SK-N-SH treated with all-trans-retinoic acid at 6 μM for 48 hours (cell line): ENCODE data around the gene SLC66A1.
A peak's percentile ranks its signal among the peaks of the same experiment; 100 is the strongest.

ENCODE experiments used
- ATAC-seq: fragments of 200-7000 bp; cut with Tn5 transposase; 3 replicates; pipeline ENCODE4 v1.9.1; 2020; ENCODE audit warnings: mild to moderate bottlenecking, moderate library complexity
- BACH2 ChIP-seq: fragments of 250-450 bp; sonication (Bioruptor Pico); IDR thresholded peaks from 2 replicates; pipeline ENCODE4 v1.9.0; 2021; ENCODE audit warnings: mild to moderate bottlenecking, borderline replicate concordance
- CSDC2 ChIP-seq: fragments of 250-450 bp; sonication (Bioruptor Pico); IDR thresholded peaks from 2 replicates; pipeline ENCODE4 v1.5.0; 2020; ENCODE audit warnings: mild to moderate bottlenecking, moderate library complexity
- GLIS3 ChIP-seq: fragments of 250-450 bp; sonication (Bioruptor Pico); IDR thresholded peaks from 2 replicates; pipeline ENCODE4 v1.5.0; 2020; ENCODE audit warnings: mild to moderate bottlenecking, moderate library complexity
- ISL1 ChIP-seq: fragments of 250-450 bp; sonication (Bioruptor Pico); IDR thresholded peaks from 2 replicates; pipeline ENCODE4 v2.1.2; 2022; ENCODE audit warnings: mild to moderate bottlenecking, moderate library complexity
- OSR1 ChIP-seq: fragments of 250-450 bp; sonication (Bioruptor Pico); IDR thresholded peaks from 2 replicates; pipeline ENCODE4 v1.8.0; 2022; ENCODE audit warnings: moderate library complexity, mild to moderate bottlenecking, inconsistent platforms
- PATZ1 ChIP-seq: fragments of 250-450 bp; sonication (Bioruptor Pico); IDR thresholded peaks from 2 replicates; pipeline ENCODE4 v1.8.0; 2020; ENCODE audit warnings: mild to moderate bottlenecking, moderate library complexity, borderline replicate concordance
- POU6F1 ChIP-seq: fragments of 250-450 bp; sonication (Bioruptor Pico); IDR thresholded peaks from 2 replicates; pipeline ENCODE4 v1.8.0; 2021; ENCODE audit warnings: low read depth, mild to moderate bottlenecking, moderate library complexity, borderline replicate concordance
- RARB ChIP-seq: fragments of 250-450 bp; sonication (Bioruptor Pico); IDR thresholded peaks from 2 replicates; pipeline ENCODE4 v1.8.0; 2021; ENCODE audit warnings: mild to moderate bottlenecking, moderate library complexity
- TCF4 ChIP-seq: fragments of 250-450 bp; sonication (Bioruptor Pico); IDR thresholded peaks from 2 replicates; pipeline ENCODE4 v1.8.0; 2021; ENCODE audit warnings: mild to moderate bottlenecking, moderate library complexity, borderline replicate concordance
- ZFP3 ChIP-seq: fragments of 250-450 bp; sonication (Bioruptor Pico); IDR thresholded peaks from 2 replicates; pipeline ENCODE4 v1.5.0; 2020; ENCODE audit warnings: mild to moderate bottlenecking, moderate library complexity
- ZNF70 ChIP-seq: fragments of 450-650 bp; formaldehyde crosslinking; IDR thresholded peaks from 2 replicates; pipeline ENCODE4 v1.5.0; 2020; ENCODE audit warnings: mild to moderate bottlenecking, moderate library complexity
- TF ChIP-seq, protein P1 (sequence below): fragments of 250-450 bp; sonication (Bioruptor Pico); IDR thresholded peaks from 2 replicates; pipeline ENCODE4 v1.5.1; 2020; ENCODE audit warnings: low read depth, mild to moderate bottlenecking, moderate library complexity
- TF ChIP-seq, protein P2 (sequence below): fragments of 250-450 bp; sonication (Bioruptor Pico); IDR thresholded peaks from 2 replicates; pipeline ENCODE4 v1.5.1; 2021; ENCODE audit warnings: mild to moderate bottlenecking, moderate library complexity

The SLC66A1 gene

GRCh38 chr1:19308509-19308907 lies 3.6 kb upstream of the SLC66A1 start (continued):
- TF ChIP-seq, protein P1, sequence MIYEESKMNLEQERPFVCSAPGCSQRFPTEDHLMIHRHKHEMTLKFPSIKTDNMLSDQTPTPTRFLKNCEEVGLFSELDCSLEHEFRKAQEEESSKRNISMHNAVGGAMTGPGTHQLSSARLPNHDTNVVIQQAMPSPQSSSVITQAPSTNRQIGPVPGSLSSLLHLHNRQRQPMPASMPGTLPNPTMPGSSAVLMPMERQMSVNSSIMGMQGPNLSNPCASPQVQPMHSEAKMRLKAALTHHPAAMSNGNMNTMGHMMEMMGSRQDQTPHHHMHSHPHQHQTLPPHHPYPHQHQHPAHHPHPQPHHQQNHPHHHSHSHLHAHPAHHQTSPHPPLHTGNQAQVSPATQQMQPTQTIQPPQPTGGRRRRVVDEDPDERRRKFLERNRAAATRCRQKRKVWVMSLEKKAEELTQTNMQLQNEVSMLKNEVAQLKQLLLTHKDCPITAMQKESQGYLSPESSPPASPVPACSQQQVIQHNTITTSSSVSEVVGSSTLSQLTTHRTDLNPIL (CRISPR knock-in tag): no peak
- TF ChIP-seq PATZ1 (CRISPR knock-in tag): no peak

- ATAC-seq: no peak
- TF ChIP-seq ISL1 (CRISPR knock-in tag) (no peak), ZNF70 (CRISPR knock-in tag) (no peak)
- TF ChIP-seq, protein P1 (CRISPR knock-in tag): no peak
These were observed 2.9 kb upstream of the SLC66A1 start for GRCh38 chr1:19309123-19309813.

DNA sequence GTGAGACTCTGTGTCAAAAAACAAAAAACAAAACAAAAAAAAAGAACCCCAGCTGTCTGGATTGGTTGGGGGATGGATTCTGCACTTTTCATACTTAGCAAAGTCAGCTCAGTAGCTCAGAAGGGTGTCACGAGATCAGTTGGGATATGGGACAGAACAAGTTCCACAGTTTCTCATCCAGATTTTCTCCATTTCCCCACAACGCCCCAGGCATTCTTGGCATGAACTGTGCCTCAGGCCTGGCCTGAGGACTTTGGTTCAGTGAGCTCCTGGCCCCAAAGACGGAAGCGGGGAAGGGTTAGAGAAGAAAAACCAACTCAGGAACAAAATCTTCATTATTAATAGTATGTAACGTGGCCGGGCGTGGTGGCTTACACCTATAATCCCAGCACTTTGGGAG lies 2.1 kb upstream of the SLC66A1 start:
- TF ChIP-seq RARB (CRISPR knock-in tag) (no peak), ZFP3 (CRISPR knock-in tag) (no peak), BACH2 (CRISPR knock-in tag) (no peak), OSR1 (CRISPR knock-in tag) (no peak), POU6F1 (CRISPR knock-in tag) (no peak)
- TF ChIP-seq, protein P1 (CRISPR knock-in tag): no peak
- TF ChIP-seq, protein P2, sequence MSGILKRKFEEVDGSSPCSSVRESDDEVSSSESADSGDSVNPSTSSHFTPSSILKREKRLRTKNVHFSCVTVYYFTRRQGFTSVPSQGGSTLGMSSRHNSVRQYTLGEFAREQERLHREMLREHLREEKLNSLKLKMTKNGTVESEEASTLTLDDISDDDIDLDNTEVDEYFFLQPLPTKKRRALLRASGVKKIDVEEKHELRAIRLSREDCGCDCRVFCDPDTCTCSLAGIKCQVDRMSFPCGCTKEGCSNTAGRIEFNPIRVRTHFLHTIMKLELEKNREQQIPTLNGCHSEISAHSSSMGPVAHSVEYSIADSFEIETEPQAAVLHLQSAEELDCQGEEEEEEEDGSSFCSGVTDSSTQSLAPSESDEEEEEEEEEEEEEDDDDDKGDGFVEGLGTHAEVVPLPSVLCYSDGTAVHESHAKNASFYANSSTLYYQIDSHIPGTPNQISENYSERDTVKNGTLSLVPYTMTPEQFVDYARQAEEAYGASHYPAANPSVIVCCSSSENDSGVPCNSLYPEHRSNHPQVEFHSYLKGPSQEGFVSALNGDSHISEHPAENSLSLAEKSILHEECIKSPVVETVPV (CRISPR knock-in tag): no peak
- TF ChIP-seq, all 23 proteins: peak for 0
- ATAC-seq: no peak

DNA sequence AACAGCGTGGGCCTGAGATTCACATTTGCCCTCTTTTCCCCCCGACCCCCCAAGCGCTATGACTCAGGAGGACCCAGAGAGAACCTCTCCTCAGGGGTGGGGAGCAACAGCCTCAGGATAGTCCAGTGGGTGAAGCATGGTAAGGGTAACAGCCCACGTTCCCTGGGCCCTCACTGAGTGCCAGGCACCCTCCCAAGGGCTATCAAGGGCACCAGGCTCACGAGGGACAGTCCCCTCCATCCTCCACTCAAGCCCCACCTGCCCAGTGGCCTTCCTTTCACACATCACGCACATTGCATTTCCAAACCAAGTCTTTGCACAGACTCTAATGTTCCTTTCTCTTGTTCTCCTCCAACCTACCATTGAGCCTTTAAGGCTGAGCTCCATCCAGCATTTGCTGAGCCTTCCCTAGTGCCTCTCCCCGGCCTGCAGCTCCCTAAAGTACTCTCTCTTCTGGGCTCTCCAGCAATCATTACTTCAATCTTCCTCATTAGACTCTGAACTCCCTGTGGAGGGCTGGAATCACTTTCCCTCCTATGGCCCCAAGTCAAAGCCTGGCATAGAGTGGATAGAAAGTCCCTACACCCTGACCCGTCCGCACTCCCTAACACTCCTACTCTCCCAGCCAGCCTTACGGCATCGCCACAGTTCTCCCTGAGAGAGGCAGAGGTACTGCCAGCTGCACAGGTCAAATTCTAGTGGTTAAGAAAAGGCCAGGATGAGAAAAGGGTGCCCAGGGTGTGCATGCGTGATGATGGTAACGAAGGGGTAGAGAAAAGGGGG lies 1.2 kb upstream of the SLC66A1 start:
- ATAC-seq: peak; percentile 40
- no peak for TF ChIP-seq OSR1 (CRISPR knock-in tag)
- TF ChIP-seq, protein P2 (CRISPR knock-in tag): no peak
- no peak for TF ChIP-seq ISL1 (CRISPR knock-in tag)
- TF ChIP-seq TCF4 (CRISPR knock-in tag): no peak
- TF ChIP-seq GLIS3 (CRISPR knock-in tag): no peak
- TF ChIP-seq ZNF70 (CRISPR knock-in tag): no peak
- TF ChIP-seq ZFP3 (CRISPR knock-in tag): no peak
- no peak for TF ChIP-seq CSDC2 (CRISPR knock-in tag)
